Astrocyte (in vitro differentiated cells and primary cell): Measurements from ENCODE around the gene NUDT13. TPM values are rescaled to one million over a fixed set of nuclear protein-coding genes. Genes with fewer than 3 reads are reported as not detected.

Experiments used
- DNase-seq: peaks from one replicate; pipeline ENCODE4 v3.0.0-alpha.2; 2010; ENCODE audit warnings: low read depth
- FAIRE-seq: peaks from 2 replicates; lab custom pipeline; 2011; peaks lifted over from hg19 to GRCh38; lab: Jason Lieb, UNC
- H2AFZ ChIP-seq: 2 replicates; pipeline ENCODE4 v1.6.0; 2012; ENCODE audit warnings: low read depth, low read length, inconsistent platforms
- H3K27ac ChIP-seq: 2 replicates; pipeline ENCODE4 v1.5.1; 2011; ENCODE audit warnings: low read depth, low read length, inconsistent platforms
- H3K27me3 ChIP-seq: 2 replicates; pipeline ENCODE4 v1.6.0; 2011; ENCODE audit warnings: low read length, inconsistent platforms; ENCODE audit not compliant: insufficient read depth
- H3K36me3 ChIP-seq: 2 replicates; pipeline ENCODE4 v1.5.1; 2011; ENCODE audit warnings: low read length, inconsistent platforms; ENCODE audit not compliant: insufficient read depth
- H3K4me1 ChIP-seq: 2 replicates; pipeline ENCODE4 v1.5.1; 2011; ENCODE audit warnings: low read length, inconsistent platforms; ENCODE audit not compliant: insufficient read depth
- H3K4me2 ChIP-seq: 2 replicates; pipeline ENCODE4 v1.6.0; 2012; ENCODE audit warnings: low read length, inconsistent platforms
- H3K4me3 ChIP-seq: 2 replicates; pipeline ENCODE4 v1.5.1; 2011; ENCODE audit warnings: low read depth, mild to moderate bottlenecking, low read length, inconsistent platforms; ENCODE audit not compliant: insufficient read depth
- H3K79me2 ChIP-seq: 2 replicates; pipeline ENCODE4 v1.6.0; 2012; ENCODE audit warnings: mild to moderate bottlenecking, low read length, inconsistent platforms; ENCODE audit not compliant: insufficient read depth
- H3K9ac ChIP-seq: 2 replicates; pipeline ENCODE4 v1.6.0; 2012; ENCODE audit warnings: mild to moderate bottlenecking, low read length, inconsistent platforms
- H3K9me3 ChIP-seq: 2 replicates; pipeline ENCODE4 v1.5.1; 2012; ENCODE audit warnings: low read depth, mild to moderate bottlenecking, low read length, inconsistent platforms; ENCODE audit not compliant: insufficient read depth
- H4K20me1 ChIP-seq: 2 replicates; pipeline ENCODE4 v1.6.0; 2012; ENCODE audit warnings: low read length, inconsistent platforms; ENCODE audit not compliant: insufficient read depth
- H3K27ac Mint-ChIP-seq: one replicate; pipeline ENCODE4 v1.8.0; 2021; ENCODE audit warnings: mild to moderate bottlenecking, mixed read lengths; ENCODE audit not compliant: unreplicated experiment
- H3K27me3 Mint-ChIP-seq: one replicate; pipeline ENCODE4 v1.8.0; 2021; ENCODE audit warnings: low read depth, mixed read lengths; ENCODE audit not compliant: unreplicated experiment
- H3K36me3 Mint-ChIP-seq: one replicate; pipeline ENCODE4 v1.8.0; 2021; ENCODE audit warnings: low read depth, mixed read lengths; ENCODE audit not compliant: unreplicated experiment
- H3K4me1 Mint-ChIP-seq: one replicate; pipeline ENCODE4 v1.8.0; 2021; ENCODE audit warnings: low read depth, mixed read lengths; ENCODE audit not compliant: unreplicated experiment
- H3K4me3 Mint-ChIP-seq: one replicate; pipeline ENCODE4 v1.8.0; 2021; ENCODE audit warnings: mild to moderate bottlenecking, moderate library complexity, mixed read lengths; ENCODE audit not compliant: unreplicated experiment
- H3K9me3 Mint-ChIP-seq: one replicate; pipeline ENCODE4 v1.8.0; 2021; ENCODE audit warnings: mild to moderate bottlenecking, mixed read lengths; ENCODE audit not compliant: unreplicated experiment
- CTCF ChIP-seq: IDR thresholded peaks from 2 replicates; pipeline ENCODE4 v1.5.1; 2011; ENCODE audit warnings: low read depth, mild to moderate bottlenecking, inconsistent platforms, low read length, moderate library complexity; ENCODE audit not compliant: insufficient read depth
- EZH2 ChIP-seq: IDR thresholded peaks from 2 replicates; pipeline ENCODE4 v1.6.1; 2012; ENCODE audit warnings: mild to moderate bottlenecking, low read length, inconsistent platforms; ENCODE audit not compliant: insufficient read depth
- total RNA-seq: library from RNA; stranded (reverse); gene quantifications from 2 replicates; pipeline ENCODE4 v1.2.1, GENCODE V29; 2021

Gene NUDT13
- total RNA-seq, 1 donor from 2014 or later = 2.4 TPM

- Mint-ChIP-seq H3K4me3 (no peak overlapping the region), H3K4me1 (peaks cover 12% of the 10 kb centered on the region), H3K27me3 (no peaks in the 10 kb centered on the region), H3K27ac (no peak overlapping the region), H3K36me3 (peaks cover 13% of the 10 kb centered on the region), H3K9me3 (no peaks in the 10 kb centered on the region)
- peaks cover 46% of the 10 kb centered on the region for H3K79me2 ChIP-seq
- no peak overlapping the region for H3K4me2 ChIP-seq
- no peak overlapping the region for H3K4me3 ChIP-seq
- no peak overlapping the region for H3K27ac ChIP-seq
- FAIRE-seq = no peak
- H3K4me1 ChIP-seq = peaks cover 2% of the 10 kb centered on the region
- H3K9me3 ChIP-seq = no peaks in the 10 kb centered on the region
- peaks cover 37% of the 10 kb centered on the region for H4K20me1 ChIP-seq
- peaks cover 19% of the 10 kb centered on the region for H3K36me3 ChIP-seq
- no peak overlapping the region for H3K9ac ChIP-seq
- no peak for TF ChIP-seq CTCF
- no peak for TF ChIP-seq EZH2
- no peaks in the 10 kb centered on the region for H3K27me3 ChIP-seq
- H2AFZ ChIP-seq = no peak overlapping the region
- DNase-seq = no peak
These were observed 34.4 kb upstream of the NUDT13 start for GRCh38 chr10:73075829-73076228.

- H3K4me2 ChIP-seq = peak overlapping the region; percentile 69
- peak overlapping the region; percentile 42 for H3K27ac Mint-ChIP-seq
- peak; percentile 82 for DNase-seq
- no peak overlapping the region for H3K27ac ChIP-seq
- H3K27me3 Mint-ChIP-seq = no peaks in the 10 kb centered on the region
- peaks cover 13% of the 10 kb centered on the region for H3K4me1 Mint-ChIP-seq
- peak; percentile 70 for FAIRE-seq
- no peak overlapping the region for H3K4me3 ChIP-seq
- peaks cover 9% of the 10 kb centered on the region for H3K36me3 Mint-ChIP-seq
- H4K20me1 ChIP-seq = peaks cover 35% of the 10 kb centered on the region
- no peaks in the 10 kb centered on the region for H3K27me3 ChIP-seq
- no peak for TF ChIP-seq CTCF
- no peak for TF ChIP-seq EZH2
- peaks cover 52% of the 10 kb centered on the region for H3K79me2 ChIP-seq
- H3K4me1 ChIP-seq = peaks cover 2% of the 10 kb centered on the region
- H3K9me3 Mint-ChIP-seq = no peaks in the 10 kb centered on the region
- H3K9me3 ChIP-seq = no peaks in the 10 kb centered on the region
- peaks cover 16% of the 10 kb centered on the region for H3K36me3 ChIP-seq
- H3K4me3 Mint-ChIP-seq = peak overlapping the region; percentile 45
- no peak overlapping the region for H2AFZ ChIP-seq
- H3K9ac ChIP-seq = peak overlapping the region; percentile 18
These were observed 33.7 kb upstream of the NUDT13 start for GRCh38 chr10:73076360-73077183.
